IMR-90 (cell line): ENCODE data around the gene SLC27A6. TPM values are rescaled to one million over a fixed set of nuclear protein-coding genes. Genes with fewer than 3 reads are reported as not detected.

Experiments used
- ATAC-seq: fragments of 200-7000 bp; cut with Tn5 transposase; 2 replicates; pipeline ENCODE4 v1.9.1; 2020; ENCODE audit warnings: low read depth, mild to moderate bottlenecking, moderate library complexity
- BruUV-seq: library from RNA; stranded (reverse); fragments of 400-500 nt; replicated peaks from 2 replicates; lab custom pipeline; 2021; lab: Mats Ljungman, UMichigan
- CTCF ChIA-PET: fragments of 300-600 bp; formaldehyde crosslinking; extraction: SDS; loops from one replicate; lab custom pipeline; 2021; ENCODE audit warnings: antibody characterized with exemption; lab: Yijun Ruan, JAX
- POLR2A ChIA-PET: fragments of 300-600 bp; sonication (Branson Sonifier 250); formaldehyde crosslinking; loops from one replicate; lab custom pipeline; 2022; ENCODE audit warnings: antibody characterized with exemption; ENCODE audit not compliant: unreplicated experiment; lab: Charles Lee
- DNase-seq: peaks from one replicate; pipeline ENCODE4 v3.0.0; 2013
- H2AFZ ChIP-seq: replicated peaks from 2 replicates; pipeline ENCODE3; 2013; ENCODE audit warnings: low read length, mild to moderate bottlenecking; ENCODE audit not compliant: poor library complexity
- H2AK5ac ChIP-seq: 2 replicates; pipeline ENCODE4 v1.6.1; 2013; ENCODE audit warnings: low read depth, low read length, inconsistent platforms
- H2AK9ac ChIP-seq: replicated peaks from 2 replicates; pipeline ENCODE3; 2013; ENCODE audit warnings: mild to moderate bottlenecking, low read depth, low read length, moderate library complexity; ENCODE audit not compliant: poor library complexity
- H2BK120ac ChIP-seq: 2 replicates; pipeline ENCODE4 v1.6.1; 2013; ENCODE audit warnings: low read depth, low read length, inconsistent platforms
- H2BK15ac ChIP-seq: 3 replicates; pipeline ENCODE4 v1.6.1; 2013; ENCODE audit warnings: low read depth, low read length, inconsistent platforms
- H2BK20ac ChIP-seq: 2 replicates; pipeline ENCODE4 v1.6.1; 2013; ENCODE audit warnings: low read depth, mild to moderate bottlenecking, inconsistent platforms, low read length, moderate library complexity
- H2BK5ac ChIP-seq: 2 replicates; pipeline ENCODE4 v1.6.1; 2013; ENCODE audit warnings: mild to moderate bottlenecking, low read depth, low read length, inconsistent platforms; ENCODE audit not compliant: poor library complexity, severe bottlenecking
- H3K14ac ChIP-seq: replicated peaks from 2 replicates; pipeline ENCODE4 v1.6.1; 2013; ENCODE audit warnings: low read depth, low read length, inconsistent platforms
- H3K18ac ChIP-seq: 2 replicates; pipeline ENCODE4 v1.6.1; 2013; ENCODE audit warnings: low read depth, low read length, control low read depth
- H3K23ac ChIP-seq: 2 replicates; pipeline ENCODE4 v1.6.1; 2013; ENCODE audit warnings: low read depth, low read length, inconsistent platforms
- H3K27ac ChIP-seq: 2 replicates; pipeline ENCODE4 v1.5.1; 2013; ENCODE audit warnings: mild to moderate bottlenecking, control low read depth, low read length; ENCODE audit not compliant: insufficient read depth
- H3K27me3 ChIP-seq: 2 replicates; pipeline ENCODE4 v1.6.1; 2013; ENCODE audit warnings: low read length; ENCODE audit not compliant: control insufficient read depth, insufficient read depth
- H3K36me3 ChIP-seq: 2 replicates; pipeline ENCODE4 v1.6.1; 2013; ENCODE audit warnings: low read length, mixed read lengths; ENCODE audit not compliant: control insufficient read depth, insufficient read depth
- H3K4ac ChIP-seq: 2 replicates; pipeline ENCODE4 v1.6.1; 2013; ENCODE audit warnings: low read depth, low read length, inconsistent platforms
- H3K4me1 ChIP-seq: 2 replicates; pipeline ENCODE4 v1.6.1; 2013; ENCODE audit warnings: low read length, mixed read lengths; ENCODE audit not compliant: control insufficient read depth, insufficient read depth
- H3K4me2 ChIP-seq: 2 replicates; pipeline ENCODE4 v1.6.1; 2013; ENCODE audit warnings: low read depth, mild to moderate bottlenecking, control low read depth, low read length, moderate library complexity
- H3K4me3 ChIP-seq: 2 replicates; pipeline ENCODE4 v1.5.1; 2013; ENCODE audit warnings: low read depth, mild to moderate bottlenecking, control low read depth, low read length, moderate library complexity; ENCODE audit not compliant: insufficient read depth
- H3K56ac ChIP-seq: 2 replicates; pipeline ENCODE4 v1.6.1; 2013; ENCODE audit warnings: low read length, inconsistent platforms; ENCODE audit not compliant: insufficient read depth; ENCODE audit errors: extremely low read depth
- H3K79me1 ChIP-seq, 2 experiments: 2 replicates each; pipeline ENCODE4 v1.6.1; 2013; ENCODE audit warnings: low read length in 2 of 2, inconsistent platforms in 1 of 2, low read depth in 1 of 2
- H3K9ac ChIP-seq: 2 replicates; pipeline ENCODE4 v1.6.1; 2013; ENCODE audit warnings: low read depth, low read length, control low read depth
- H3K9me1 ChIP-seq: 2 replicates; pipeline ENCODE4 v1.6.1; 2013; ENCODE audit warnings: low read length, inconsistent platforms; ENCODE audit not compliant: insufficient read depth
- H3K9me3 ChIP-seq: 2 replicates; pipeline ENCODE4 v1.6.1; 2013; ENCODE audit warnings: low read length; ENCODE audit not compliant: control insufficient read depth, insufficient read depth
- H4K20me1 ChIP-seq: 2 replicates; pipeline ENCODE4 v1.6.1; 2013; ENCODE audit warnings: low read length, inconsistent platforms; ENCODE audit not compliant: insufficient read depth
- H4K5ac ChIP-seq: 2 replicates; pipeline ENCODE4 v1.6.1; 2013; ENCODE audit warnings: mild to moderate bottlenecking, low read depth, low read length, control low read depth
- H4K8ac ChIP-seq, 2 experiments: 2 replicates each; pipeline ENCODE4 v1.6.1; 2013; ENCODE audit warnings: low read depth in 2 of 2, low read length in 2 of 2, control low read depth in 1 of 2, inconsistent platforms in 1 of 2
- H4K91ac ChIP-seq: 2 replicates; pipeline ENCODE4 v1.6.1; 2013; ENCODE audit warnings: low read depth, low read length, inconsistent platforms; ENCODE audit not compliant: insufficient read depth
- BHLHE40 ChIP-seq: fragments of 150-350 bp; IDR thresholded peaks from 2 replicates; pipeline ENCODE4 v1.6.1; 2016; ENCODE audit warnings: mild to moderate bottlenecking, low read depth, low read length
- CEBPB ChIP-seq: IDR thresholded peaks from 2 replicates; pipeline ENCODE4 v1.6.1; 2012; ENCODE audit warnings: low read depth, low read length, improper control_type of control experiment
- CHD1 ChIP-seq: IDR thresholded peaks from 2 replicates; pipeline ENCODE4 v1.6.1; 2012; ENCODE audit warnings: low read depth, low read length, improper control_type of control experiment
- FOS ChIP-seq: fragments of 150-350 bp; IDR thresholded peaks from 2 replicates; pipeline ENCODE4 v1.6.1; 2016; ENCODE audit warnings: low read depth, low read length
- MAFK ChIP-seq: IDR thresholded peaks from 2 replicates; pipeline ENCODE4 v1.6.1; 2012; ENCODE audit warnings: low read depth, low read length, improper control_type of control experiment
- MAZ ChIP-seq: IDR thresholded peaks from 2 replicates; pipeline ENCODE4 v1.6.1; 2012; ENCODE audit warnings: low read depth, mild to moderate bottlenecking, low read length, improper control_type of control experiment, moderate library complexity, borderline replicate concordance
- MXI1 ChIP-seq: IDR thresholded peaks from 2 replicates; pipeline ENCODE4 v1.6.1; 2012; ENCODE audit warnings: low read depth, mild to moderate bottlenecking, low read length, moderate library complexity, borderline replicate concordance
- NFE2L2 ChIP-seq: fragments of 150-350 bp; IDR thresholded peaks from 2 replicates; pipeline ENCODE4 v1.6.1; 2016; ENCODE audit warnings: low read depth, mild to moderate bottlenecking, low read length
- POLR2A ChIP-seq: IDR thresholded peaks from 2 replicates; pipeline ENCODE4 v1.6.1; 2012; ENCODE audit warnings: mild to moderate bottlenecking, low read depth, low read length
- RAD21 ChIP-seq: IDR thresholded peaks from 2 replicates; pipeline ENCODE4 v1.6.1; 2012; ENCODE audit warnings: low read length, improper control_type of control experiment
- RCOR1 ChIP-seq: IDR thresholded peaks from 2 replicates; pipeline ENCODE4 v1.6.1; 2012; ENCODE audit warnings: mild to moderate bottlenecking, low read length, improper control_type of control experiment; ENCODE audit not compliant: insufficient replicate concordance
- RFX5 ChIP-seq: IDR thresholded peaks from 2 replicates; pipeline ENCODE4 v1.8.0; 2012; ENCODE audit warnings: low read depth, mild to moderate bottlenecking, low read length, moderate library complexity
- SMC3 ChIP-seq: fragments of 150-350 bp; IDR thresholded peaks from 2 replicates; pipeline ENCODE4 v1.6.1; 2016; ENCODE audit warnings: low read depth, mild to moderate bottlenecking, antibody characterized with exemption, low read length, moderate library complexity
- dilution Hi-C: fragments of 300-500 bp; cut with HindIII; formaldehyde crosslinking; loops from one replicate; pipeline ENCODE4 v1.14.3; 2018; ENCODE audit warnings: low sequenced_read_pairs; ENCODE audit not compliant: unreplicated experiment
- in situ Hi-C: fragments of 300-500 bp; cut with MboI; formaldehyde crosslinking; loops from 3 replicates; pipeline ENCODE4 v1.14.3; 2019; ENCODE audit warnings: low sequenced_read_pairs, inconsistent platforms, mixed read lengths
- intact Hi-C: fragments of 100-400 bp; cut with micrococcal nuclease; formaldehyde crosslinking; loops from 2 replicates; pipeline ENCODE4 v1.10.0; 2022
- polyA plus RNA-seq, 3 experiments: library from polyadenylated mRNA; depleted of rRNA; stranded (reverse); fragments of >200 nt; gene quantifications; 2 replicates each; pipeline ENCODE4 v1.2.3, GENCODE V29; 2012; ENCODE audit warnings: low replicate concordance in 1 of 3
- total RNA-seq: library from RNA; depleted of rRNA; stranded (reverse); fragments of >200 nt; gene quantifications from 2 replicates; pipeline ENCODE4 v1.2.3, GENCODE V29; 2012
- TF ChIP-seq, protein P1 (sequence below): fragments of 150-350 bp; IDR thresholded peaks from 2 replicates; pipeline ENCODE4 v1.6.1; 2016; ENCODE audit warnings: low read depth, mild to moderate bottlenecking, low read length, moderate library complexity, borderline replicate concordance
- TF ChIP-seq, protein P2 (sequence below): fragments of 150-350 bp; IDR thresholded peaks from 2 replicates; pipeline ENCODE4 v1.6.1; 2017; ENCODE audit warnings: mild to moderate bottlenecking, antibody characterized with exemption, low read length, low read depth
- TF ChIP-seq, protein P3 (sequence below): conservative IDR thresholded peaks from 2 replicates; pipeline ENCODE4 v1.5.1; 2012; ENCODE audit warnings: mild to moderate bottlenecking, low read depth, low read length, improper control_type of control experiment

Gene SLC27A6
- total and polyA plus RNA-seq, 2 of the 4 experiments (the other 2 are of a cell fraction) = under 0.01 to 0.02 TPM

DNA sequence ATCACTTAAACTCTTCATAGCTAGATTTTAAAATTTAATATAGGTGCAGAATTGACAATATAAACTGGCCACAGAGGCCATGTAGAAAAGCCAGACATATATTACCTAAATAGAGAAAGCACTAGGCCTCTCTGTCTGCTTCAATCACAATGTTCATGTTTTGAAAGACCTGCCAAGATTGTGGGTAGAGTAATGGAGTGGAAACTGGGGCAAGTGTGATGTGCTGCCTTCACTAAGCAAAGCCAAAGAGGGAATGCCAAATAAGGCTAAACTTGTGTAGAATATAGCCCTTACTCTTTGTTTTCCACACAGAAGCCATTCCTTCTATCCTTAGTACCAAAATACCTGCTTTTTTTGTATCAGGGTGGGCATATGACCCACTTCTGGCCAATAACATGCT, 114.2 kb downstream of the SLC27A6 start:
- Histone ChIP-seq H4K8ac (no peak overlapping the region), H4K20me1 (no peaks in the 10 kb centered on the region), H3K14ac (no peak overlapping the region), H3K4me2 (no peak overlapping the region), H2BK5ac (no peak overlapping the region), H3K9ac (no peak overlapping the region), H3K4ac (no peak overlapping the region), H3K56ac (no peak overlapping the region), H3K27me3 (no peaks in the 10 kb centered on the region), H3K4me3 (no peak overlapping the region), H3K36me3 (no peaks in the 10 kb centered on the region), H2AK9ac (no peak overlapping the region), H3K9me1 (no peaks in the 10 kb centered on the region), H2AFZ (no peak overlapping the region), H2BK20ac (no peak overlapping the region), H2BK15ac (no peak overlapping the region), H3K18ac (no peak overlapping the region), H4K91ac (no peak overlapping the region), H3K23ac (no peak overlapping the region), H4K5ac (no peak overlapping the region), H2AK5ac (no peak overlapping the region), H3K4me1 (no peaks in the 10 kb centered on the region), H3K79me1 (no peaks in the 10 kb centered on the region), H2BK120ac (no peak overlapping the region), H3K9me3 (no peaks in the 10 kb centered on the region), H3K27ac (no peak overlapping the region)
- no TSS peak for BruUV-seq
- intact Hi-C loops = no loop called here
- TF ChIP-seq MAZ = no peak
- TF ChIP-seq MXI1 = no peak
- no peak for TF ChIP-seq CEBPB
- no peak for TF ChIP-seq NFE2L2
- TF ChIP-seq BHLHE40 = no peak
- no peak for TF ChIP-seq POLR2A
- no peak for TF ChIP-seq SMC3
- TF ChIP-seq, protein P1, sequence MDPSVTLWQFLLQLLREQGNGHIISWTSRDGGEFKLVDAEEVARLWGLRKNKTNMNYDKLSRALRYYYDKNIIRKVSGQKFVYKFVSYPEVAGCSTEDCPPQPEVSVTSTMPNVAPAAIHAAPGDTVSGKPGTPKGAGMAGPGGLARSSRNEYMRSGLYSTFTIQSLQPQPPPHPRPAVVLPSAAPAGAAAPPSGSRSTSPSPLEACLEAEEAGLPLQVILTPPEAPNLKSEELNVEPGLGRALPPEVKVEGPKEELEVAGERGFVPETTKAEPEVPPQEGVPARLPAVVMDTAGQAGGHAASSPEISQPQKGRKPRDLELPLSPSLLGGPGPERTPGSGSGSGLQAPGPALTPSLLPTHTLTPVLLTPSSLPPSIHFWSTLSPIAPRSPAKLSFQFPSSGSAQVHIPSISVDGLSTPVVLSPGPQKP = no peak
- TF ChIP-seq RCOR1 = no peak
- TF ChIP-seq CHD1 = no peak
- TF ChIP-seq, protein P2, sequence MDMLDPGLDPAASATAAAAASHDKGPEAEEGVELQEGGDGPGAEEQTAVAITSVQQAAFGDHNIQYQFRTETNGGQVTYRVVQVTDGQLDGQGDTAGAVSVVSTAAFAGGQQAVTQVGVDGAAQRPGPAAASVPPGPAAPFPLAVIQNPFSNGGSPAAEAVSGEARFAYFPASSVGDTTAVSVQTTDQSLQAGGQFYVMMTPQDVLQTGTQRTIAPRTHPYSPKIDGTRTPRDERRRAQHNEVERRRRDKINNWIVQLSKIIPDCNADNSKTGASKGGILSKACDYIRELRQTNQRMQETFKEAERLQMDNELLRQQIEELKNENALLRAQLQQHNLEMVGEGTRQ = no peak
- TF ChIP-seq, protein P3, sequence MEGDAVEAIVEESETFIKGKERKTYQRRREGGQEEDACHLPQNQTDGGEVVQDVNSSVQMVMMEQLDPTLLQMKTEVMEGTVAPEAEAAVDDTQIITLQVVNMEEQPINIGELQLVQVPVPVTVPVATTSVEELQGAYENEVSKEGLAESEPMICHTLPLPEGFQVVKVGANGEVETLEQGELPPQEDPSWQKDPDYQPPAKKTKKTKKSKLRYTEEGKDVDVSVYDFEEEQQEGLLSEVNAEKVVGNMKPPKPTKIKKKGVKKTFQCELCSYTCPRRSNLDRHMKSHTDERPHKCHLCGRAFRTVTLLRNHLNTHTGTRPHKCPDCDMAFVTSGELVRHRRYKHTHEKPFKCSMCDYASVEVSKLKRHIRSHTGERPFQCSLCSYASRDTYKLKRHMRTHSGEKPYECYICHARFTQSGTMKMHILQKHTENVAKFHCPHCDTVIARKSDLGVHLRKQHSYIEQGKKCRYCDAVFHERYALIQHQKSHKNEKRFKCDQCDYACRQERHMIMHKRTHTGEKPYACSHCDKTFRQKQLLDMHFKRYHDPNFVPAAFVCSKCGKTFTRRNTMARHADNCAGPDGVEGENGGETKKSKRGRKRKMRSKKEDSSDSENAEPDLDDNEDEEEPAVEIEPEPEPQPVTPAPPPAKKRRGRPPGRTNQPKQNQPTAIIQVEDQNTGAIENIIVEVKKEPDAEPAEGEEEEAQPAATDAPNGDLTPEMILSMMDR = no peak
- no peak for TF ChIP-seq FOS
- no peak for TF ChIP-seq MAFK
- TF ChIP-seq RAD21 = no peak
- no peak for TF ChIP-seq RFX5
- dilution Hi-C loops = no loop called here
- CTCF ChIA-PET = no interaction called here
- POLR2A ChIA-PET = no interaction called here
- ATAC-seq = no peak
- DNase-seq = no peak
- in situ Hi-C loops = no loop called here
